HG02840 (cell line): Measurements from ENCODE around the gene RERE.
"Not testable (repeated sequence)": the region's sequence is repeated elsewhere in the genome, so short reads cannot be mapped to it uniquely, and the experiment has no call there.

Experiments used
- ATAC-seq: cut with Tn5 transposase; IDR thresholded peaks from one replicate; pipeline ENCODE4 v1.9.1; 2021; ENCODE audit warnings: mild to moderate bottlenecking, moderate library complexity, moderate number of reproducible peaks; ENCODE audit not compliant: unreplicated experiment, low FRiP score

Gene RERE

DNA sequence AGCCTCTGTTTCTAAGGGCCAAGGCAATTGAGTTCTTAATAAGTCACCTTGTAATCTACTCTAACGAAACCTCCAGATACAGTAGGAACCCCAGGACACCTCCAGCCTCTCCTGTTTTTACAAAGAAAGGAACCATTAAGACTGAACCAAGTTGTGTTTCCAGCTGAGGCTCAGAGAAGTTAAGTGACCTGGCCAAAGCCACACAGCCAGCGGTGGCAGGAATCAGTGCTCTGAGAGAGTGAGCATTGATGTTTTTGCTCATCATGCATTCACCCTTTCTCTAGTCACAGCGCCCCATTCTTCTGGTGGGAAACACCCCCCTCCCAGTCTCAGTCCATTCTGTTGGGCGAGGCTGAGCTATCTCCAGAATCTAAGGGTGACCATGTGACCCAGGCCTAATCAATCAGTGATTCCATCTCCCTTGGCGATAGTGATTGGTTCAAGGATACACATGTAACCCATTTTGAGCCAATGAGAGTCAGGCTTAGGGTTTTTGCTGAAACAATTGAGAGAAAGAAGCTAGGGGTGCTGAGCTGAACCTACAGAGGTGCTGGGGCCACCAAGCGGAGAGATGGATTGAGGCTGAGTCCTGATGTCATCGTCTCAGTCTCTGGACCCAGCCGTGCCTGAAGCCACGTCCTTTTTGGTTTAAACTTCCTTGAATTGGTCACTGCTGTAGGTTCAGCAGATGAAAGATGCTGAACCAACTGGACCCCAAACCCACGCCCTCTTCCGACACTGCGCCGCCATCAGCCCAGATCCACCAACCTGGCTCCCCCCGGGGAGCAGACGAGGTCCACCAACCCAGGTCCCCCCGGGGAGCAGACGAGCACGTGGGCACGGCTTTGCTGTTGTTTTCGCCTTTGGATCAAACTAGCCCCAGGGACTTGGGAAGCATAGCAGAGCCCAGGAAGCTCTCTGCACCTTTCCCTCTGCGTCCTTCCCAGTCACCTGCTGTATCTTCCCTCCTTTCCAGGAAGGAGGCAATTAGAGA, 28.0 kb upstream of the RERE start:
- no peak for ATAC-seq

DNA sequence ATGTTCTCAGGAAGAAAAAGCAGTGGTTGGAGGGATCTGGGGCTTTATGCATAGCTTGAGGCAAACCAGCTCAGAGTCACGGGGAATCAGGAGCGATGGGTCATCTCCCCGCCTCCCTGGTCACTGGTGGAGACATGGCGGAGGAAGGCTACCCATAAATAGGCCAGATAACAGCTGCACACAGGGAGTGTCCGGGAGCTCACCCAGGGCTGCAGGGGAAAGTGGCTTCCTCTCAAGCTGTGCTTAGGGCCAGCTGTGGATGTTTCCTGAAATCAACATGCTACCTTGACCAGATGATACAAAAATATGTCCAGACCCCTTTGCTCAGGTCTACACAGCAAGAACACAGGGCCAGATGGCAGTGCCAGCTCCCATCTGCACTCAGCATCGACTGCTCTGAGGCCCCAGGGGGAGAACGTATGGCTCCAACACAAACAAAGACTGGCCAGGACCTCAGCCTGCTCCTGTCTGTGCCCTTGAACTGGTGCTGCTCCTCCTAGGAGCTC, 27.1 kb upstream of the RERE start:
- no peak for ATAC-seq

DNA sequence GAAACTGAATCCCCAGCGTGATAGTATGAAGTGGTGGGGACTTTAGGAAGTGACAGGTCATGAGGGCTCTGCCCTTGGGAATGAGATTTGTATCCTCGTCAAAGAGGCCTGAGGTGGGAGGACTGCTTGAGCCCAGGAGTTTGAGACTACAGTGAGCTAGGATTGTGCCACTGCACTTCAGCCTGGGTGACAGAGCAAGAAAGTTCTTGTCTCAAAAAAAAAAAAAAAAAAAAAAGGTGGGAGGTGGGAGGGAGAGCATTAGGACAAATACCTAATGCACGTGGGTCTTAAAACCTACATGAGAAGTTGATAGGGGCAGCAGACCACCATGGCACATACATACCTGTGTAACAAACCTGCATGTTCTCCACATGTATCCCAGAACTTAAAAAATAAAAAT, 24.0 kb upstream of the RERE start:
- ATAC-seq, result no peak

DNA sequence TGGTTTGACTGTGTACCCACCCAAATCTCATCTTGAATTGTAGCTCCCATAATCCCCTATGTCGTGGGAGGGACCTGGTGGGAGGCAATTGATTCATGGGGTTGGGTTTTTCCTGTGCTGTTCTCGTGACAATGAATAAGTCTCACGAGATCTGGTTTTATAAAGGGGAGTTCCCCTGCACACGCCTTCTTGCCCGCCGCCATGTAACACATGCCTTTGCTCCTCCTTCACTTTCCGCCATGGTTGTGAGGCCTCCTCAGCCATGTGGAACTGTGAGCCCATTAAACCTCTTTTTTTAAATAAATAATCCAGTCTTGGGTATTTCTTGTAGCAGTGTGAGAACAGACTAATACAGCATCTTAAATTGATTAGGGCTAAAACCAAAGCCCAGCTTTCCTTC, 22.6 kb upstream of the RERE start:
- ATAC-seq, result no peak

DNA sequence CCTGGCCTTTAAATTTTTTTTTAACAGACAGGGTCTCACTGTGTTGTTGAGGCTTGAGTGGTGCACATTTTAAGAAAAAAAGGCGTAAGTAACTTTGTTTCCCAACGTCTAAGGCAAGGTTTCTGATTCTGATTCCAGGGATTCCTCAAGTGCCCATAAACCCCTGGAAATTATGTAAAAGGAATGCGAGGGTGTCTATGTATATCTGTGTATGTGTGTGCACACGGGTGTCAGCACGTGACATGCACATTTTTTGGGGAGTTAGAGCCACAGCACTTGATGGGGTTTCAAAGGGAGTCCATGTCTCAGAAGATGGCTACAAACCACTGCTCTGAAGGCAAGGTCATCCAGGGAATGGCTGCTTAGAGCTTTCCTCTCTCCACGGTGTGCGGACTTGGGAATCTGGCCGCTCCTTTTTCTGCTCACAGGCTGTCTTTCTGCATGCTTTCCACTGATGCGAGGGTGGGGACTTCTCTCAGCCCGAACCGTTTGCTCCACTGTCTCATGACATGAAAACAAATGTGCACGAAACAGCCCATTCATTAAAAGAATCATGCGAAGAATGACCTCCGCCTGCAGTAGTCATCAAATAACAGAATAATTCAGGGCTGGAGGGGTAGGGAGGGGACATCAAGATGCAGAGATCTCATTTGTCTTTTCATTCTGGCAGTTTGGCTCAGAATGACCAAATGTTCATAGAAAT, 18.7 kb upstream of the RERE start:
- ATAC-seq, result no peak

DNA sequence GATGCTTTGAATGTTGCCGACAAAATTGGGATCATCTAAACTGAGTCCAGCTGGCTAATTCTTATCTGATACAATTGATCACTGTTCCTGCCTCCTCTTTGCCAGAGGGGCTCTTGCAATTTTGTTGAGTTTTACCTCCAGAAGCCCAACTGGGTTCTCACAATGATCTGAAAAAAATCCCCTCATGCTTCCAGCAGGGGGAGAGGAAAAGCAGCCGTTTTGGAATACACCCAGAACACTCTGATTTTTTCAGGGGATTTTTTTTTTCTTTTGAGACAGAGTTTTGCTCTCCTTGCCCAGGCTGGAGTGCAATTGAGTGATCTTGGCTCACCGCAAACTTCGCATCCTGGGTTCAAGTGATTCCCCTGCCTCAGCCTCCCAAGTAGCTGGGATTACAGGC, 13.9 kb upstream of the RERE start:
- ATAC-seq, result no peak

DNA sequence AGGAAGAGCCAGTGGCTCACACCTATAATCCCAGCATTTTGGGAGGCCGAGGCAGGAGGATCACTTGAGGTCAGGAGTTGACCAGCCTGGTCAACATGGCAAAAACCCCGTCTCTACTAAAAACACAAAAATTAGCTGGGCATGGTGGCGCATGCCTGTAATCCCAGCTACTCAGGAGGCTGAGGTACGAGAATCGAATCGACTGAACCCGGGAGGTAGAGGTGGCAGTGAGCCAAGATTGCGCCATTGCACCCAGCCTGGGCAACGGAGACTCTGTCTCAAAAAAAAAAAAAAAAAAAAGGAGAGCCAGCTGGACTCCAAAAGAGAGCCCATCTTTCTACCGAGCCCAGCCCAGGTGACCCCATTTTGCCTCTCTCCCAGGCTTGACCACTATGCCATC, 13.3 kb upstream of the RERE start:
- ATAC-seq, result not testable (repeated sequence)

DNA sequence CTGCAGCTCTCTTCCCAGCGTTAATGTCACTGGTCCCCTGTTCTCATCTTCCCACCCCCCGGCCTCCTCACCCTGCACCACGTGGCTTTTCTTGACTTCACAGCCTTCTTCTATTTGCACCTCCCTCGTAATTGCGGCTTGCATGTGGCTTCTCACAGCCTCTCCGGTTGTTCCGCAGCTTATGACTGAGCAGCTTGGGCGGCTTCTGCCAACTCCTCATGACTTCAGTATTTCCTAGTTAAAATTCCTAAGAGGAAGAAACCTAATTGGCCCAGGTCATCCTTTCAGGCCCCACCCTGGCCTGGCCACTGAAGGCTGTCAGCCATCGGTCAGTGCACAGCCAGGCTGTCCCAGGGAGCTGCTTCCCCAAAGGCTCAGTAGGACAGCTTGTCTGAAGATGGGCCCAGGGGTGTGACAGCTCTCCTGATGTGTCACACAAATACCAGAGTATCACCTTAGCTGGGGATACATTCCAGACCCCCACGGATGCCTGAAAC, 8.6 kb upstream of the RERE start:
- ATAC-seq, result no peak

DNA sequence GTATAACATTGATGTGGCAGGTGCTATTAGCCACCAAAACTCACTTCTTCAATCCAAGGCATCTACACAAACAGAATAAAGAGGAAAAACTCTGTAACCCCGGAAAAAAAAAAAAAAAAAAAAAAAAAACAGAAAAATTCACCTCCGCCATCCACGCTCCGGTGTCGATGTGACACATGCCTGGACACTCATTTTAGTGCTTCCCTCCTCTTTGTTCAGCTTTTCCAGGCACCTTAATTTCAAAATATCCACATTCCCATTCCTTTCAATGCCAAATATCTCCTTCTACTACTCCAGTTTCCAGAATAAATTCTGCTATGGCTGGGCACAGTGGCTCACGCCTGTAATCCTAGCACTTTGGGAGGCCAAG, 5.8 kb upstream of the RERE start:
- no peak for ATAC-seq

DNA sequence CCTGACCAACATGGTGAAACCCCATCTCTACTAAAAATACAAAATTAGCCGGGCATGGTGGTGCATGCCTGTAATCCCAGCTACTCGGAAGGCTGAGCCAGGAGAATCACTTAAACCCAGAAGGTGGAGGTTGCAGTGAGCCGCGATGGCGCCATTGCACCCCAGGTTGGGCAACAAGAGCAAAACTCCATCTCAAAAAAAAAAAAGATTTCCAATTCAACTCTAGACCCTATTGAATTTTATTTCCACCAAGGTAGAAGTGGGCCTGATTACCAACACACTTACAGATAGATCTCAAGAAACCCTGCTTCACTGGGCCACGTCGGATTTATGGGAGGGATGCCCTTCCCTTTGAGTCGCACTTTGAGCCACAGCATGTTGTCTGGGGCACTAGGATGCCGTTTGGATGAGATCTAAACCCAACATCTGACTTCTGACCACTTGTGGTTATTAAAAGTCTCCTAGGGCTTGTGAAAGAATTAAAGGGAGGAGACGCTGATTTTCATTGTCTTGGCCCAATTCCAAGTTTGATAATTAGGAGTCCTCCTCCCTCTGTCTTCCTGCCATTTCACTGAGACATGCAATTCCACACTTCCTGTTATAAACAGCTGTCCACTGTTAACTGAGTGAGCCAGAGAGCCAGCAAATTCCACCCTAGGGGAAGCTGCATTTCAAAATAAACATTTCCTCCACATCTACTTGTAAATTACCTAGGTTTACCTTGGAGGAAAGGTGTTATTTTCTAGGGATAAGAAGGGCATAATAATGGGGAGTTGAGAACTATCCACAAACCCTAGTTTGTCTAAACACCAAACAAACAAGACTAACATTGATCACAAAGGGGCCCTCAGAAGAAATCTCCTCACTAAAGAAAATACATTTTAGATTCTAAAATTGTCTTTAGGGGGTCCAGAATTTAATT, 5.2 kb upstream of the RERE start:
- no peak for ATAC-seq

DNA sequence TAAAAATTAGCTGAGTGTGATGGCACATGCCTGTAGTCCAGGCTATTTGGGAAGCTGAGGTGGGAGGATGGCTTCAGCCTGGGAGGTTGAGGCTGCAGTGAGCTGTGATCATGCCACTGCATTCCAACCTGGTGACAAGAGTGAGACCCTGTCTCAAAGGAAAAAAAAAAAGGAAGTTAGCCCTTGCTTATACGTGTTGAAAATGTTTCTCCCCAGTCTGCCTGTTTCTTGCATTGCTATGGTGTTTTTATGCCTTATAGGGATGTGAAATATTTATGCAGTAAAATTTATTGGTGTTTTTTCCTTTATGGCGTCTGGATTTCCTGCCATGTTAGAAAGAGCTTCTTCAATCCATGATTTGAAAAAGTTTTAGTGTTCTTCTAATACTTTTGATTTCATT, 3.6 kb upstream of the RERE start:
- no peak for ATAC-seq

DNA sequence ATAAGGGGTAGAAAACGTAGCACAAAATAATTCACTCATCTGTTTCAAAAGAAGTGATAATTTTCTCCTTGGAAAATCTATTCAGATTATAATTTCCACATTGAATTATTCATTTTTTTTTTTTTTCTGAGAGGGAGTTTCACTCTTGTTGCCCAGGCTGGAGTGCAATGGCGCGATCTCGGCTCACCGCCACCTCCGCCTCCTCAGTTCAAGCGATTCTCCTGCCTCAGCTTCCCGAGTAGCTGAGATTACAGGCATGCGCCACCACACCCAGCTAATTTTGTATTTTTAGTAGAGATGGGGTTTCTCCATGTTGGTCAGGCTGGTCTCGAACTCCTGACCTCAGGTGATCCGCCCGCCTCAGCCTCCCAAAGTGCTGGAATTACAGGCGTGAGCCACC, 1.3 kb upstream of the RERE start:
- ATAC-seq, result not testable (repeated sequence)

DNA sequence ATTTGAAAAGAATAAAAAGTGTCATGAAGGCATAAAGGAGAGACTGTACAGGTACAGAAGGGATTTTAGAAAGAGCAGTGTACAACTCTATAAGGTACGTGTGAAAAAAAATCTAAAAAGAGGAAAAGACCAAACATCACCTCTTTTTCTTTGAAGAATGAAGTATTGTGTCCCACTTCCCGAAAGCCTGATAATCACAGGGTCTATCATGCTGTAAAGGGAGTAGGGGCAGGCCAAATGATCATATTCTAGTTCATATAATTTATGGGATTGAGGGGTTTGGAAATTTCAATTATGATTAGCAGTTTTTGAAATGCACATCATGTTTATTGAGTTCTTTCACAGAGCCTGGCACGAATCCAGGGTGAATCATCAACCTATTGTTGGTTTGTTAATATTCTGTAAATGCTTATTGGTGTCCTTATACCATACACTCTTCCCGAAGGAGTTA, 910 bp upstream of the RERE start:
- no peak for ATAC-seq

DNA sequence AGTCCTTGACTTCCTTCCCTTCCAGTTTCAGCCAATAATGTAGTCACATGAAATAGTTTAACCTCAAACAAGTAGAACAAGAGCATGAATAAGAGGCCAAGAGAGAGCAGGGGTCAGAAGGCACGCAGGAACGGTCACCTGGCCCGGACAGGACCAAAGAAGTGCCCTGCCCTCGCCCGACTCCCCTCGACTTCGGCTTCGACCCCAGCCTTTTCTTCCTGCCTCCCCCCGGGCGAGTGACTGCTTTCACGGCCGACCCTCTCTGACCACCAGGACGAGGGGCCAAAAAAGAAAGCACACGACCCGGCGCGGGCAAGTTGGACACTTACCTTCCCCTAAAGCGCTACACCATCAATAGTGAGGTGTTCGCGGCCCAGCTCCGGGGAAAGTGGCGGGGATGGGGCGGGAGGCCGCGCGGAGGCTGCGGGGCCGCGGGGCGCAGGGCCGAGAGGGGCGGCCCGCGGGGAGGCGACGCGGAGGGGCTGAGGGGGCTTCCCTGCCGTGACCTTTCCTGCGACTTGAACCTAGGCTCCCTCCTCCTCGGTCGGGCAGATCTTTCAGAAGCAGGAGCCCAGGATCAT, 519 bp downstream of the RERE start:
- no peak for ATAC-seq

DNA sequence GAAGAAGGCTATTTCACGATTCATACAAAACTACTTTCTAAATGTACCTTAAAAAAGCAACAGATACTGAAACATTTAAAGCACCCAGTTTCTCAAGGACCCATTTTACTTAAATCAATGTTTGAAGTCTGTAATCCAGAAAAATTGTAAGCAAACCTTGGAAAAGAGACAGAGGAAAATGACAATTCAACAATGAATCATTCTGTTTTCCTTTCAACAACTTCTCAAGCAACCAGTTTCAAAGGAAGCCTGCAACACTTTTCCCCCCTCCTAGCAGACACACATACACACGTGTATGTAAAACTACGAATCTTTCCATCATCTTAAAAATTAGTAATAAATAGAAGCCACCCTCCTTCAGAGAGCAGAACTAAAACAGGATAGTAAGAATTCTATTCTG, 1.2 kb downstream of the RERE start:
- ATAC-seq, result no peak

DNA sequence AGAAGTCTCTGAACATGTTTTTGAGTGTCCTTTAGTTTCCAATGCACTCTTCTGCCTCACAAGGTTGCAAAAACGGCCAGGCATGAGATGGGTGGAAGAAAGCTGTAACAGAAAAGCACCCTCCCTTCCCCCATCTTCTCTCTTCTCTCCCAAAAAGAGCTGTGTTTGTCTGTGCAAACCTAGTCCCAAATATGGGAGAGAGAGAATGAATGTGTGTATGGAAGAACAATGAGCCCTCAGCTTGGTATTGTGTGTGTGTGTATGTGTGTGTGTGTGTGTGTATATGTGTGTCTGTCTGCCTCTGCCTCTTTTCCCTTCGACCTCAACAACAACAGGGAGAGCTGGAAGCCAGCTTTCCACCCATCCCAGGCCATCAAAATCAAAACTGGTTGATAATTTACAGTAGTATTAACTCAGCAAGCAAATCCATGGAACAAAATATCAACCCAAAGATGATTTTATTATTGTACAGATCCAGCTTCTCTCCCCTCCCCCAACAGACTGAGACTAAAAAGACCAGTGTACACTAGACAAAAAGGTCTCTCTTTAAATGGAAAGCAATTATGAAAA, 1.8 kb downstream of the RERE start:
- ATAC-seq, result no peak

DNA sequence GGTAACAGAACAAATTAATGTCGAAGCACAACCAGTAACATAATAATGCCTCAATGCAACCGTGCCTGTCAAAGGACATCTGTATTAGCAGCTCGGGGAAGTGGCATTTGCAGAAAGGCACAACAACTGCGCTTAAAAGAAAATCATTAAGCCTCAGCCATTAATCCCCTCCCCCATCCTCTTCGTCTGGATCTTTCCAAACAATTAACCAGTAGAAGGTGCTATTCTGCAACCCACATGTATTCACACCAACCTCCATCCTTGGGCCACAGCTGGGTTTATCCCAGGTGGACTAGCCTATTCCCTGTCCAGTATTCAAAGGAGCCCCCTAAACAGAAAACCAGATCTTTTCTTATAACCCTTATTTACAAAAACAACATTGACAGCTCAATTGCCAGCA, 2.6 kb downstream of the RERE start:
- ATAC-seq, result no peak

DNA sequence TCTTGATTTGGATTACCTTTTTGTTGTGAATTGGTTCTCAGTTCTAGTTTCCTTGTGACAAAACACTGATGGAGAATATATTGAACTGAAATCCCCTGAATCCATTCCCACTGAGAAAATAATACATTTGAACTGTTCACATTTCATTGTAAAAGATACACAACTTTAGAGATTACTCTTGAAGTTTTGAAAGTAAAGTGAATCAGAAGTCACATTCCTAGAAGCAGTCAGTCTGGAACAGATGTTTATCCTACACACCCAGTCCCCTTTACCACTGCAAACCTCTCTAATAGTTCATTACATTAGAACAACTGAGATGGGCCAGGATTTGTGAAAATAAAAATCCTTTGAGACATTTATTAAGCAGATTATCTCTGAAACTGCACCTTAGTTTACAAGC, 3.4 kb downstream of the RERE start:
- ATAC-seq, result no peak

DNA sequence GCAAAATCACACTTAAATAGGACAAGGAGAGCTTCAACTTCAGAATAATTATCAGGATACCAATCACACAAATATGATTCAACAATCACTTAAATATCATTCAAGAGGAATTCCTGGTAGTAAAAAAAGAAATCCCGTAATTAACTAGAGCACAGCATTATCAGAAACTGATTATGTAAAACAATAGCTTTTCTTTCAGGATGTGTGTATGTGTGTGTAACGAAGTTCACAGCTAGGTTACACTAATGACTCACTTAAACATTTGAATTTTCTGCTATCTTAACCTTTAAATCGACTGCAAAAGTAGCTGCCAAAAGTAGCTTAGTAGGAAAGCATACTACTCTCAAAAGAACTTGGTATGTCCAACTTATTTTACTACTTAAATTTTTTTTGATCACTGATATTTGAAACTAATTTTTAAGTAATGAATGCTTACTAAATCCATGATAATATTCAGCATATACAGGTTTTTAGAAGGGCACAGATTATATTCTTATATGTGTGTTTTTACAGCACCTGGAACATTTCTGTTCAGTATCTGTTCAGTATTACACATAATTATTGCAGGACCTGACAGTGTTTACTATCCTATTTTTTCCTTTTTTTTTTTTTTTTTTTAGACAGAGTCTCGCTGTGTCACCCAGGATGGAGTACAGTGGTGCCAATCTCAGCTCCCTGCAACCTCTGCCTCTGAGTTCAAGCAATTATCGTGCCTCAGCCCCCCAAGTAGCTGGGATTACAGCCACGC, 4.2 kb downstream of the RERE start:
- no peak for ATAC-seq
